Measurements from ENCODE around the gene PEX14.

Gene PEX14

GRCh38 chr1:10561497-10561896 is 86.7 kb downstream of the PEX14 start:
- TF ChIP-seq RARB (CRISPR knock-in tag; IDR thresholded peaks at IDR 0.05): no peak
- TF ChIP-seq CREB5 (CRISPR knock-in tag; IDR thresholded peaks at IDR 0.05; ENCODE audit: low read depth): no peak
- TF ChIP-seq ZFP3 (CRISPR knock-in tag; IDR thresholded peaks at IDR 0.05): no peak
- TF ChIP-seq OSR1 (CRISPR knock-in tag; IDR thresholded peaks at IDR 0.05): no peak
- TF ChIP-seq ZFP30 (CRISPR knock-in tag; IDR thresholded peaks at IDR 0.05): no peak
- no peak for TF ChIP-seq GLIS3 (CRISPR knock-in tag; IDR thresholded peaks at IDR 0.05)
- TF ChIP-seq ZC3H10 (CRISPR knock-in tag; IDR thresholded peaks at IDR 0.05): no peak
- TF ChIP-seq TCF4 (CRISPR knock-in tag; IDR thresholded peaks at IDR 0.05; ENCODE audit: borderline replicate concordance): no peak
- no peak for TF ChIP-seq POU6F1 (CRISPR knock-in tag; IDR thresholded peaks at IDR 0.05; ENCODE audit: borderline replicate concordance, low read depth)
- no peak for TF ChIP-seq SNAI2 (CRISPR knock-in tag; IDR thresholded peaks at IDR 0.05)
- no peak for TF ChIP-seq CSRNP3 (CRISPR knock-in tag; IDR thresholded peaks at IDR 0.05)
- TF ChIP-seq ESRRG (CRISPR knock-in tag; IDR thresholded peaks at IDR 0.05): no peak
- TF ChIP-seq TOX (CRISPR knock-in tag; IDR thresholded peaks at IDR 0.05; ENCODE audit: borderline replicate concordance): no peak
- ATAC-seq: no peak

- no peak for TF ChIP-seq PPARA (CRISPR knock-in tag; IDR thresholded peaks at IDR 0.05; ENCODE audit: borderline replicate concordance)
- no peak for TF ChIP-seq ZNF565 (CRISPR knock-in tag; conservative IDR thresholded peaks at IDR 0.05; ENCODE audit: low read depth)
- TF ChIP-seq CSRNP3 (CRISPR knock-in tag; IDR thresholded peaks at IDR 0.05): no peak
- no peak for TF ChIP-seq RARB (CRISPR knock-in tag; IDR thresholded peaks at IDR 0.05)
- TF ChIP-seq TCF4 (CRISPR knock-in tag; IDR thresholded peaks at IDR 0.05; ENCODE audit: borderline replicate concordance): no peak
- no peak for TF ChIP-seq ZNF8 (CRISPR knock-in tag; IDR thresholded peaks at IDR 0.05)
- no peak for TF ChIP-seq CREB5 (CRISPR knock-in tag; IDR thresholded peaks at IDR 0.05; ENCODE audit: low read depth)
- TF ChIP-seq CSDC2 (CRISPR knock-in tag; IDR thresholded peaks at IDR 0.05): no peak
- TF ChIP-seq ZC3H10 (CRISPR knock-in tag; IDR thresholded peaks at IDR 0.05): no peak
- no peak for TF ChIP-seq ZFP30 (CRISPR knock-in tag; IDR thresholded peaks at IDR 0.05)
- TF ChIP-seq ARNTL (CRISPR knock-in tag; IDR thresholded peaks at IDR 0.05; ENCODE audit: borderline replicate concordance, low read depth): no peak
- TF ChIP-seq POU6F1 (CRISPR knock-in tag; IDR thresholded peaks at IDR 0.05; ENCODE audit: borderline replicate concordance, low read depth): no peak
- TF ChIP-seq PATZ1 (CRISPR knock-in tag; IDR thresholded peaks at IDR 0.05; ENCODE audit: borderline replicate concordance): no peak
- no peak for TF ChIP-seq BACH2 (CRISPR knock-in tag; IDR thresholded peaks at IDR 0.05; ENCODE audit: borderline replicate concordance)
- TF ChIP-seq GLIS3 (CRISPR knock-in tag; IDR thresholded peaks at IDR 0.05): no peak
- ATAC-seq: no peak
Observed at GRCh38 chr1:10561955-10562354, 87.2 kb downstream of the PEX14 start.

Data from SK-N-SH treated with all-trans-retinoic acid at 6 μM for 48 hours (cell line).